ENCODE data around the gene APP.
A peak's percentile ranks its signal among the peaks of the same experiment; 100 is the strongest.

APP gene

DNA sequence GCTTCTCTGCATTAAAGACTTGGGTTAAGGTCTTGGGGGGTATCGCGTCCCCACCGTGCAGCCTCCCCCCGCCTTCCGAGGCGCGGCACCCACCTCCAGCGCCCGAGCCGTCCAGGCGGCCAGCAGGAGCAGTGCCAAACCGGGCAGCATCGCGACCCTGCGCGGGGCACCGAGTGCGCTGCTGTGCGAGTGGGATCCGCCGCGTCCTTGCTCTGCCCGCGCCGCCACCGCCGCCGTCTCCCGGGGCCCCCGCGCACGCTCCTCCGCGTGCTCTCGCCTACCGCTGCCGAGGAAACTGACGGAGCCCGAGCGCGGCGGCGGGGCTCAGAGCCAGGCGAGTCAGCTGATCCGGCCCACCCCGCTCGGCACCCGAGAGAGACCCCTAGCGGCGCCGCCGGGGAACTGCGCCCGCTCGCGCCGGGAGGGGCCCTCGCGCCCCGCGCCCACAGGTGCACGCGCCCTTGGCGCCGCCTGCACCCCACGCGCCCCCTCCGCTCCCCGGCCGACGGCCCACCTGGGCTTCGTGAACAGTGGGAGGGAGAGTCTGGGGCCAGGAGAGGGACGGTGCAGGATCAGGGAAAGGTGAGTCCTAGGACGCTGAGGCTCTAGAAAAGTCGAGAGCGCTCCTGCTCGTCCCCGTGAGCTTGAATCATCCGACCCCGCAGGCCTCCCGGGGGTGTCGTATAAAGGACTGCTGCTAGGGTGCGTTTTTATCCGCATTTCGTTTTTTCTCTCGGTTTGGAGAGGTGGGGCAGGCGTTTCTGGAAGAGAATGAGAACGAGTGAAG, at the start of gene APP:
Gene APP (minus strand): TSS at position 300 of the 787 bp plus-strand sequence. CDS start 150 bp downstream, at position 150.
- H3K27ac ChIP-seq, result peak within 1 kb of the TSS; percentile 89
- TF ChIP-seq, protein P1, sequence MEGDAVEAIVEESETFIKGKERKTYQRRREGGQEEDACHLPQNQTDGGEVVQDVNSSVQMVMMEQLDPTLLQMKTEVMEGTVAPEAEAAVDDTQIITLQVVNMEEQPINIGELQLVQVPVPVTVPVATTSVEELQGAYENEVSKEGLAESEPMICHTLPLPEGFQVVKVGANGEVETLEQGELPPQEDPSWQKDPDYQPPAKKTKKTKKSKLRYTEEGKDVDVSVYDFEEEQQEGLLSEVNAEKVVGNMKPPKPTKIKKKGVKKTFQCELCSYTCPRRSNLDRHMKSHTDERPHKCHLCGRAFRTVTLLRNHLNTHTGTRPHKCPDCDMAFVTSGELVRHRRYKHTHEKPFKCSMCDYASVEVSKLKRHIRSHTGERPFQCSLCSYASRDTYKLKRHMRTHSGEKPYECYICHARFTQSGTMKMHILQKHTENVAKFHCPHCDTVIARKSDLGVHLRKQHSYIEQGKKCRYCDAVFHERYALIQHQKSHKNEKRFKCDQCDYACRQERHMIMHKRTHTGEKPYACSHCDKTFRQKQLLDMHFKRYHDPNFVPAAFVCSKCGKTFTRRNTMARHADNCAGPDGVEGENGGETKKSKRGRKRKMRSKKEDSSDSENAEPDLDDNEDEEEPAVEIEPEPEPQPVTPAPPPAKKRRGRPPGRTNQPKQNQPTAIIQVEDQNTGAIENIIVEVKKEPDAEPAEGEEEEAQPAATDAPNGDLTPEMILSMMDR (conservative IDR thresholded peaks at IDR 0.05; ENCODE audit: low read depth), result peak; percentile 98
- POLR2A ChIA-PET (ENCODE audit: low non-redundant PET), result no interaction called here
- CTCF ChIA-PET, result interaction anchor here (0.5 to 1.2 kb wide), 10 partner anchors 8 to 585 kb away, joined by 3 to 5 read pairs (median 3); no protein-coding TSS in a partner anchor
- DNase-seq (ENCODE audit: low spot score), result peak; percentile 93

DNA sequence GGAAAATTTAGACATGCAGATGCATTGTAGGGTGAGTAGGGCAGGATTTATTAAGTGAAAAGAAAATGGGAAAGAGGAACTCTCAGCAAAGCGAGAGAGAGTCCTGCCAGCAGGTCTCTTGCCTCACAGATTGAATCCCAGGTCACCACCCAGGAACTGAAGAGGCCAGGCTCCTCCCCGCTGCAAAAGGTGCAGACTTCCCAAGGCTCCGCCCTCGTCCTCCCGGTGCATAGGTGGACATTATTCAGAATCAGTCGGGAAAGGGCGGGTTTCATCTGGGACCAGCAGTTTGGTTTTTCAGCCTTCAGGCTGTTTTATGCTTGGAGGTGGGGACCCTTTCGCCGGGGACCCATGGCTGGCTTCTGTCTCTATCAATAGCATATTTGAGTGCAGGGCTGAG, 41.6 kb upstream of the APP start:
- no peak for DNase-seq (ENCODE audit: low spot score)
- H3K27ac ChIP-seq, result no peak overlapping the region
- POLR2A ChIA-PET (ENCODE audit: low non-redundant PET), result no interaction called here
- TF ChIP-seq, protein P1 (conservative IDR thresholded peaks at IDR 0.05; ENCODE audit: low read depth), result no peak
- CTCF ChIA-PET, result no interaction called here

DNA sequence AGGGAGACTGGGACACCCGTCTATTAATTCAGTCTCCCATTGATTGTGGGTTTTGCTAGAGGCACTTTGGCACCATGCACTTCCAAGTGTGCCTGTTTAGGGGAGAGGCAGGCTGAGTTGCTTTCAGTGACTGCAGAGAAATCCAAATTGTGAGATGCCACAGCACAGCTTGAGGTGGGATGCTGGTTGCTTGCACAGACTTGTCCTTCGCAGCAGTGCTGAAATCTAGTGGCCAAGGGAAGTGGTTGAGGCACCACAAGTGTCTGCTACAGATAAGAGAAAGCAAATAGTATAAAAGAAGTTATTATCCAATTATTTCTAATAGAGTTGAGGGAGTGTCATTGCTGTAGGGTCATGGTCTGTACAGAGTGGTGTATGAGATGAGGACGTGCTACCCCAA, 40.0 kb upstream of the APP start:
- DNase-seq (ENCODE audit: low spot score), result no peak

GRCh38 chr21:26207021-26207420, 36.5 kb upstream of the APP start:
- TF ChIP-seq, protein P1 (conservative IDR thresholded peaks at IDR 0.05; ENCODE audit: low read depth), result no peak
- POLR2A ChIA-PET (ENCODE audit: low non-redundant PET), result no interaction called here
- H3K27ac ChIP-seq, result no peak overlapping the region
- CTCF ChIA-PET, result no interaction called here
- DNase-seq (ENCODE audit: low spot score), result no peak

More for the DNA sequence above, 40.0 kb upstream of the APP start:
- ChIA-PET CTCF (no interaction called here), POLR2A (ENCODE audit: low non-redundant PET) (no interaction called here)
- TF ChIP-seq, protein P1 (conservative IDR thresholded peaks at IDR 0.05; ENCODE audit: low read depth), result no peak
- H3K27ac ChIP-seq, result no peak overlapping the region

- POLR2A ChIA-PET (ENCODE audit: low non-redundant PET), result no interaction called here
- peak; percentile 68 for DNase-seq (ENCODE audit: low spot score)
- H3K27ac ChIP-seq, result no peak overlapping the region
- CTCF ChIA-PET, result interaction anchor here (0.6 to 0.7 kb wide), 2 partner anchors 69 to 385 kb away, joined by 3 to 4 read pairs; no protein-coding TSS in a partner anchor
- TF ChIP-seq, protein P1 (conservative IDR thresholded peaks at IDR 0.05; ENCODE audit: low read depth), result no peak
These were observed 28.9 kb upstream of the APP start for GRCh38 chr21:26199456-26199855.

DNA sequence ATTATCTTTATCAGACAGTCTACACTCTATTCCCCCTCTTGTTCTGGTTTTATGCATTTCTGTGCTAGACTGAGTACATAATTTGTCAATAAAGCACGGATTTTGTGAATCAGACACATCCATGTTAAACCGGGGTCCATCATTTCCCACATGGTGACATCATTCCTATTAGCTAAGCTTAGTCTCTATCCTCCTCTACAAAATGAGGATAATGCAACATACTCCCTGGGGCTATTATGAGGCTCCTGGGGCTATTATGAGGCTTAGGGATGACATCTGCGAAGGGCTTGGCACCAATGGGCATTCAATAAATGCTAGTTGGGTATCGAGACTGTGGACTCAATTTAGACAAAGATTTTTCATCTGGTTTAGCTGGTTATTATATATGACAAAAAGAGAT, 25.1 kb upstream of the APP start:
- TF ChIP-seq, protein P1 (conservative IDR thresholded peaks at IDR 0.05; ENCODE audit: low read depth), result no peak
- no peak overlapping the region for H3K27ac ChIP-seq
- POLR2A ChIA-PET (ENCODE audit: low non-redundant PET), result no interaction called here
- CTCF ChIA-PET, result no interaction called here
- DNase-seq (ENCODE audit: low spot score), result no peak
